CD1c-positive myeloid dendritic cell (primary cell): ENCODE results near the gene CDKL1.
"Not testable (repeated sequence)": the region's sequence is repeated elsewhere in the genome, so short reads cannot be mapped to it uniquely, and the experiment has no call there.

ENCODE experiments used
- DNase-seq: peaks from one replicate; pipeline ENCODE4 v3.0.0-alpha.2; 2016; ENCODE audit errors: extremely low spot score

The CDKL1 gene

DNA sequence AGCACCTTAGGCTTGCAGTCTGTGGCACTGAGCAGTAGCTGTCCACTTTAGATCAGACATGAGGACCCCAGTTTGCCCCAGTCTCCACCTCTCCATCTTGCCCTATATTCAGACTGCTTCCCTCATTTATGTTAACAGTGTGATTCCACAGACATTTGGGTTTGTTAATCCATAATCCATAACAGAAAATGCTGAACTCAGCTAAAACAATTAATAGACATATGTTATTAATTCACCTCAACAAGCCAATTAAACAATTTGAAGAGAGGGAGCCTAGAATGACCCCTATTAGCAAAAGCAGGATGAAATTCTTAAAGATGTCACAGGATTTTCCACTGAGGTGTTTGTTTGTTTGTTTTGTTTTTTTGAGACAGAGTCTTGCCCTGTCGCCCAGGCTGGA is 9.1 kb downstream of the CDKL1 start:
- DNase-seq = no peak

DNA sequence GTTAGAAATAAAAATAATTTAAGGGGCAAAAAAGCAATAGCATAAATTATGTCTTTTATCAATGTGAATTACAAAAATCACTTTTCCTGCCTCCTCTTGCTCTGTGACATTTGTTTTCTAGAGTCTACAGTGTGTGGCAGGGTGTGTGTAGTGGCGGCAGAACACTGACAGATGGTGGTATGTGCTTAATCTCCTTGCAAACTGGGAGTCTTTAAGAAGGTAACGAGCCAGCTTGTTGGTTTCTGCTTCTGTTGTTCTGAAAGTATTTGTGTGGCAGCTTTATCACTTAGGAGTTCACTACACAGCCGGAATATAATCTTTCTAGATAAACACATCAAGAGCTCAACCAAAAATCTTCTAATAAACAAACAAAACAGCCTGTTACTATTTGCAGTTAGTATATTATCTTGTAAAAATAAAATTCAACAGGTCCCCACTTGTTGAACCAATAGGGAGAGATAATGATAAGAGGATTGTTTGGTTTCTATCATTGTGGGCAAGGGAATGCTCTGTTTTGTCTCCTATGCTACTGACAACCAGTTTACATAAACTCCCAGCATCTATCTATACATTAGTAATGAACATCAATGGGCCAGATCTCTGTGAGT is 13.0 kb downstream of the CDKL1 start:
- no peak for DNase-seq

DNA sequence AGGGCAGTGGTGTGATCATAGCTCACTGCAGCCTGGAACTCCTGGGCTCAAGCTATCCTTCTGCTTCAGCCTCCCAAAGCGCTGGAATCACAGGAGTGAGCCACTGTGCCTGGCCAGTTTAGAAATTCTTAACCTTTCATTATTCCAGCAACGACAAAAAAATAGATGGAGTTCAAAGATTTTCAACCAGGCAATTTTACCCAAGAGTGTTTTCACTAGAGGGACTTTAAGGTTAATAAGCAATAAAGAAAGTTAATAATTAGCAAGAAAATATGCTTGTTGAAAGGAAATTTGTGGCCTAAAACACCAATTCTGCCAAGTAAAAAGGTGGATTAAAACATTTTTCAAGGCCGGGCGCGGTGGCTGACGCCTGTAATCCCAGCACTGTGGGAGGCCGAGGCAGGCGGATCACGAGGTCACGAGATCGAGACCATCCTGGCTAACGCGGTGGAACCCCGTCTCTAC is 14.8 kb downstream of the CDKL1 start:
- no peak for DNase-seq

DNA sequence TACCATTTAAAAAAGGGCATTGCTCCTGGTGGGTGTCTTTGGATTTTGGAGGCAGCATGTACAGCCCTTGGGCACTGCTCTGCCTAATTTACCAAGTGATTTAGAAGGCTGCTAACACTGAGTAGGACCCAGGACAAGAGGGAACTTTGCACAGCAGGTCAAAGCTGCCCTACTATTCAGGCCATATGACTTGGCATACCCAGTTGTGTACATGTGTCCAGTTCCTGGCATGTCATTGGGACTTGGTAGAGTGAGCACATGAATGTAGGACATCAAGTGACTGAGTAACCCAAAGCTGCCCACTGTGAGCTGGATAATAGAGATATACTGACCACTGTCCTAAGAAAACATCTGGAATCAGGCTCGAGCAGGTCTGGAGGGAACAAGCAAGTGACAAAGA is 15.7 kb downstream of the CDKL1 start:
- no peak for DNase-seq

DNA sequence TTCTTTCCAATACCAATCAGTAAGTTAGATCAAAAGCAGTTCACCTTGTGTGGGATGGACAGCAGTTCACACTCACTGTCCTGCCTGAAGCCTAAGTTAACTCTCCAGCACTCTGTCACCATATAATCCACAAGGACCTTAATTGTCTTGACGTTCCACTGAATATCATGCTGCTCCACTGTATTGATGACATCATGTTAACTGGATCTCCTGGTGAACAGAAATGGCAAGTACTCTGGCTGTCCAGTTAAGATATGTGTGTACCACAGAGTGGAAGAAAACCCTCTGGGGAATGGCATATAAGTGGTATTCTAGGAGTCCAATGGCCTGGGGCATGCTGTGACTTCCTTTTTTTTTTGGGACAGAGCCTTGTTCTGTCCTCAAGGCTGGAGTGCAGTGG is 16.2 kb downstream of the CDKL1 start:
- no peak for DNase-seq

DNA sequence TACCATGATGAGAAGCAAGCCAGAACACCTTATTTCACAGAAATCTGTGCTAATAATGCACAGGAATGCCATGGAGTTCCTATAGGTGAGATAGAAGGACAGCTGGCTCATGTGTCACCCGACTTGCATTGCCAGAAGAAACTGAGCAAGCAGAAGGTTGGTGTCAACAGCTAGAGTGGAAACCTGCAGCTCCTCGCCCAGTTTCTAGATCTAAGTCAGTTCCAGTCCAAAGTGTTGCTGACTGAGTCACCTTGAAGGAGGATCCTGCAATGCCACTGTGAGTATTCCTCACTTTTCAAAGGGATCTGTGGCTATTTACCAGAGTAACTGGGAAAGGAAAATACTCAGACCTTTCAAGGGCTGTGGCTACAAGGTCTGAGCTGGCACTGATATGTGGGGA is 17.1 kb downstream of the CDKL1 start:
- no peak for DNase-seq

DNA sequence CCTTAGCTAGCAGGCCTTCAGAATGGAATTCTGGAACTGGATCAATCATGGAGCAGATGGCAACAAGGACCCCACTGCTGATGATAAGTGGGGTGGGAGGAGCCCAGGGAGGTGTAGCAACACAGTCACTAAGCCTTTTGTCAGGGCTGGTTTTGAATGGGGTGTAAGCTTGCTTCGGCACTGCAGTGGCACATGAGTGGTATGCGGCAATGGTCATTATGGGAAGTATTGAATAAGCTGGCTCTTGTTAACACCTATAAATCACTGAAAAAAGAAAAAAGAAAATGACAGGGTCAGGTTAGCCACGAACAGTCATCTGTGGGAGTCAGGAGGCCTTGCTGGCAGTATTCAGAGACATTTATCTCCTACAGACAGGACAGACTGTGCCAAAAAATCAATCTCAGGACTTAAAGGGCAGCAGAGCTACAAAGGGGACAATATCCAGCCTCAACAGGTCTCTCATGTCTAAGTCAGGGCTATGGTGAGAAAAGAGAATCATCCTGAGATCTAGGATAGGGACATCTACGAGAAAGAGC is 19.1 kb downstream of the CDKL1 start:
- no peak for DNase-seq

DNA sequence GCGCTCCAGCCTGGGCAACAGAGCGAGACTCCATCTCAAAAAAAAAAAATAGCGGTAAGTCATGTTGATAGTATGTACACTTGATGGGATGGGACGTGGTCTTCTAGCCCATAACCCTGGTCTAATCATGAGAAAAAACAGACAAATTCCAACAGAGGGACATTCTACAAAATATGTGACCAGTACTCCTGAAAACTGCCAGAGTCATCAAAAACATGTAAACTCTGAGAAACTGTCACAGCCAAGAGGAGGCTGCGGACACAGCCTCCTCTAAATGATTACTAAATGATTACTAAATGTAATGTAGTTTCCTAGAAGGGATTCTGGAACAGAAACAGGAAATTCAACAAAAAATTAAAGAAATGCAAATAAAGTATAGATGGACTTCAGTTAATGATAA is 20.9 kb downstream of the CDKL1 start:
- DNase-seq = no peak

DNA sequence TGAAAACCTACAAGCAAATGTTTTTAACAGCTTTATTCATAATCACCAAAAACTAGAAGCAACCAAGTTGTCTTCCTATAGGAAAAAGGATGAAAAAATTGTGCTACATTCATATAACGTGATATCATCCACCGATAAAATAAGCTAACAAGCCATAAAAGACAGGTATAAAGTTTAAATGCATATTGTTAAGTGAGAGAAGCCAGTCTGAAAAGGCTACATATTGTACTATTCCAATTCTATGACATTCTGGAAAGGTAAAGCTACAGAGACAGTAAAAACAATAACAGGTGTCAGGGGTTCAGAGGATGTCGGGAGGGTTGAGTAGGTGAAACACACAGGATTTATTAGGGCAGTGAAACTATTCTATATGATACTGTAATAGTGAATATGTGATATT is 22.7 kb downstream of the CDKL1 start:
- no peak for DNase-seq

DNA sequence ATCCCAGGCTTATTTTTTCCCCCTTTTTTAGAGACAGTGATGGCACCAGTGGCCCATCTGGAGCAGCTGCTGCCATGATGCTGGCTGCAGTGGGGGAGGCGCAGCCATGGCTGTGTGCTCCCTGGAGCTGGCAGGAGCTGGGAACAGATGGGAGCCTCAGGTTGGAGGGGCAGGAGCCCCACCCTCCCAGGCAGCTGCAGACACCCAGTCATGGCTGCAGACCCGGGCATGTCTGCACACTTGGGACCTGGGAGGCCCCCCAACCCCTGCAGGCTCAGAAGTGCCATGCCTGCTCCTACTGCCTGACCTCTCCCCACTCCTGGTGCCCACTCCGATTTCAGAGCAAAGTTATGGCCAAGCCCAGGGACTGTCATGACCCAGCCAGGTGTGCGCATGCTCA is 25.1 kb downstream of the CDKL1 start:
- DNase-seq = no peak

DNA sequence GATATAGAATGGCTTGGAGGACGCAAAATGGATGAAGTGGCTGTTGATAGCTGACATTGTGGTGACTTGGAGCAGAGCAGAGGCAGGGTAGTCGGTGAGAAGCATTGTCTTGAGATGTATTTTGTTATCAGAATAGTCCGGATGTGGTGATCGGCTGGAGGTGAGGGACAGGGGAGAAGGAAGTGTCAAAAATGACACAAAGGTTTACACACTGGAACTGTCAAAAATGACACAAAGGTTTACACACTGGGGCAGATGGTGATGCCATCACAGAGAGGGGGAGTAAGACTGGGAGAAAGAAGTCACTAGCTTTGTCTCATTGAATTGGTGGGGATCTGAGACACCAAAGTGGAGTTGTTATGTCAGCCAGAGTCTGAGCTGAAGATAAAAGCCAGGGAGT is 30.1 kb downstream of the CDKL1 start:
- no peak for DNase-seq

DNA sequence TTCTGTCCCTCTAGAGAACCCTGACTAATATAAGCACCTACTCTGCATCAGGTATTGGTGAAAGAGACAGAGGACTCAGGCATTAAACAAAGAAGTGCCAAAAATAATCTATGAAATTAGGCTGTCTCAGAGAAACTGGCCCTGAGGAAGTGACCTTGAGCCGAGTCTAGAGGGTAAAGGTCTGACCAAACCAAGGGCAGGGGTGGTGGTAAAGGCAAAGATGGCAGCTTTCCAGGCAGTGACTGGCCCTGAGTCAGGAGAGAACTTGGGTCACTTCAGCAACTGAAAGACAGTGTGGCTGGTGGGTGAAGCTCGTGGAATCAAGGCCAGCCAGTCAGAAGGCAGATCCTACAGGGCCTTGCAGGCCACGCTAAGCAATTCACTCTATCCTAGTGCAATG is 30.6 kb downstream of the CDKL1 start:
- no peak for DNase-seq

DNA sequence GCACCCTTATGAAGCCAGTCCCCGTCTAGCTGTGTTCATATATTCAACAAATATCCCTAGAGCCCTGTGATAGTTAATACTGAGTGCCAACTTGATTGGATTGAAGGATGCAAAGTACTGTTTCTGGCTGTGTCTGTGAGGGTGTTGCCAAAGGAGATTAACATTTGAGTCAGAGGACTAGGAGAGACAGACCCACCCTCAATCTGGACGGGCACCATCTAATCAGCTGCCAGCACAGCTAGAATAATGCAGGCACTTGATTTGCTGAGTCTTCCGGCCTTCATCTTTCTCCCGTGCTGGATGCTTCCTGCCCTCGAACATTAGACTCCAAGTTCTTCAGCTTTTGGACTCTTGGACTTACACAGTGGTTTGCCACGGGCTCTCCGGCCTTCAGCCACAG is 31.1 kb downstream of the CDKL1 start:
- not testable (repeated sequence) for DNase-seq

DNA sequence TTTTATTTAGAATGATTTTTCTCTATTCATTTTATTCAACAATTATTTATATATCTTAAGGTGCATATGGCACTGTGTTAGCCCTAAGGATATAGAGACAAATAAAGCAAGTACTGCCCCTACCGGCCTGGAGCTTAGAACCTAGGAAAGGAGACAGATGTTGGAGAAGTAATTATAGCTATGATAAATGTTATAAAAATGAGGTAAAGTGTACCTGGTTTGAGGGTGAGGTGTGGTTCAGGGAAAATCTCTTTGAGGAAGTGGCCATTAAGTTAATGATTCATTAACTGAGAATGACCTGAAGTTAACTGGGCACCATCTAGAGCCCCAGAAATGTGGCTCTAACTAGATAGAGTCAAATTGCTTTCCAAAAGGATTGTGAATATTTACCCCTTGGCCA is 31.9 kb downstream of the CDKL1 start:
- DNase-seq = no peak

DNA sequence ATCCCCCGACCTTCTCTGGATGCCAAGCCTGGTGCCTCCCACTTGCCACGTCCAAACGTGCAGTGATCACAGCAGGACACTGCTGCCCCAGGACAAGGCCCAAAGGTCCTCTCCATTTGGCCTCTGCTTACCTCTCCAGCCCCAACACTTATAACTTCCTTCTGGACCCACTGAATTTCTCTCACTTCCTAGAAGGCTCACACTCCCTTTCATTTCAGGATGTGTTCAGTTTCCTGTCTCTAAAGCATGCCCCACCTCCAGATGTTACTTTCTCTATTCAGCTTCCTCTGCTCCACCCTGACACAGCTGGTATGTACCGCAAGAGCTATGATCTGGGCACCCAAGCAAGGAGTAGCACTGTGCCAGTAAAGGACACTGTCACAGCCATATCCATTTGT is 33.0 kb downstream of the CDKL1 start:
- DNase-seq = peak; percentile 69

DNA sequence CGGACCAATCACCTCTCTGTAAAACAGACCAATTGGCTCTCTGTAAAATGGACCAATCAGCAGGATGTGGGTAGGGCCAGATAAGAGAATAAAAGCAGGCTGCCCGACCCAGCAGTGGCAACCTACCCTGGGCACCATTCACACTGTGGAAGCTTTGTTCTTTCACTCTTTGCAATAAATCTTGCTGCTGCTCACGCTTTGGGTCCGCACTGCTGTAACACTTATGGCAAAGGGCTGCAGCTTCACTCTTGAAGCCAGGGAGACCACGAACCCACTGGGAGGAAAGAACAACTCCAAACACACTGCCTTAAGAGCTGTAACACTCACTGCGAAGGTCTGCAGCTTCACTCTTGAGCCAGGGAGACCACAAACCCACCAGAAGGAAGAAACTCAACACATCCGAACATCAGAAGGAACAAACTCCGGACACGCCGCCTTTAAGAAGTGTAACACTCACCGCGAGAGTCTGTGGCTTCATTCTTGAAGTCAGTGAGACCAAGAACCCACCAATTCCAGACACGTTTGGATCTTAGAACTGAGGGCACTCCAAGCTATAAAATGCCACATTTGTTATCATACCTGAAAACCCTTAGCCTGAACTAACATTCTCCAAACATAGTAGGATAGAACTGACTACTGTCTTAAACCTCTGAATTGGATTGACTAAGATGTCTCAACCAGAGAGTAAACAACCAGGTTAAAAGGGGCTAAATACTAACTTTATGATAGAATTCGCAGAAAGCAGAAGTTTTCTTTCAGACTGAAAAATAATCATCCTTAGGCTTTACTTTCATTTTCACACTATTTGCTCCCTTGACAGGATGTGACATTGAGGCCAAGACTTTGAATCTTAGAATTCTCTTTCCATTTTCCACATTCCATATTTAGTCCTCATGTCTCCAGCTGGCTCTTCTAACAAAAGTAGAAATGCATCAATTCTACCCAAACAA is 33.6 kb downstream of the CDKL1 start:
- DNase-seq = peak; percentile 15

DNA sequence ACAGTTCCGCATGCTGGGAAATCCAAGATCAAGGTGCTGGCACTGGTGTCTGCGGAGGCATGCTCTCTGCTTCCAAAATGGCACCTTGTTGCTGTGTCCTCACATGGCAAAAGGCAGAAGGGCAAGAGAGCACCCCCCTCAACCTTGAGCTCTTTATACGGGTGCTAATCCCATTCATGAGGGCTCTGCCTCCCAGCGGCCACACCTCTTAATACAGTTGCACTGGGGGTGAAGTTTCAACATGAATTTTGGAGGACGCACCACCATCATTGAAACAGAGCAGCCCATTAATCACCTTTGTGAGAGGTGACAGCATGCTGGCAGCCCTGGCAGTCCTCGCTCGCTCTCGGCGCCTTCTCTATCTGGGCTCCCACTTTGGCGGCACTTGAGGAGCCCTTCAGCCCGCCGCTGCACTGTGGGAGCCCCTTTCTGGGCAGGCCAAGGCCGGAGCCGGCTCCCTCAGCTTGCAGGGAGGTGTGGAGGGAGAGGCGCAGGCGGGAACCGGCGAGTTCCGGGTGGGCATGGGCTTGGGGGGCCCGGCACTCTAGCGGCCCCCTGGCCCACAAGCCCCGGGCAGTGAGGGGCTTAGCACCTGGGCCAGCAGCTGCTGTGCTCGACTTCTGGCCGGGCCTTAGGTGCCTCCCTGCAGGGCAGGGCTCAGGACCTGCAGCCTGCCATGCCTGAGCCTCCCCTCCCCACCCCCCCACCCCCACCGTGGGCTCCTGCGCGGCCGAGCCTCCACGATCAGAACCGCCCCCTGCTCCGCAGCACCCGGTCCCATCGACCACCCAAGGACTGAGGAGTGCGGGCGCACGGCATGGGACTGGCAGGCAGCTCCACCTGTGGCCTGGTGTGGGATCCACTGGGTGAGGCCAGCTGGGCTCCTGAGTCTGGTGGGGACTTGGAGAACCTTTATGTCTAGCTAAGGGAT is 34.9 kb downstream of the CDKL1 start:
- DNase-seq = not testable (repeated sequence)

DNA sequence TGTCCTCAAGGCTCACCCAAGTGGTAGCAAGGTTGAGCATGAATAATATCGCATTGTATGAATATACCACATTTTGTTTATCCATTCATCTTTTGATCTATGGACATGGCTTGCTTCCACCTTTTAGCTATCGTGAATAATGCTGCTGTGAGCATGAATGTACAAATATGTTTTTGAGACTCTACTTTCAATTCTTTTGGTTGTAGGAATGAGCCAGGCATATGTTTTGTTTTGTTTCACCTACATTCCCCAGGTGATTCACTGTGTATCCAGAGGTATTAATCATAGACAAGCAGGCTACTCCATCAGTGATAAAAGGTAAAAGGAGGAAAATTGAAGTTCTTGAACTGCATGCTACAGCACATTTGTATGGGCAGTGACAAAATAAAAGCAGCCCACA is 35.8 kb downstream of the CDKL1 start:
- DNase-seq = no peak

DNA sequence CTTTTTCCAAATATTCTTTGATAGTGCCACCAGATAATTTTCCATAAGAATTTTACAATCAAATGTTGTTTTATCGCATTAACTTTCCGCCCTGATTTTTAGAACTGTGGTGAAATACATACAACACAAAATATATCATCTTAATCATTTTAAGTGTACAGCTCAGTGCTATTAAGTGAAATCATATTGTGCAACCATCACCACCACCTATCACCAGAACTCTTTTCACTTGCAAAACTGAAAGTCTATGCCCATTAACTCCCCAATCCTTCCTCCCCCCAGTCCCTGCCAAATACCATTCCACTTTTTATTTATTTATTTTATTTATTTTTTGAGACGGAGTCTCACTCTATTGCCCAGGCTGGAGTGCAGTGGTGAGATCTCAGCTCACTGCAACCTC is 36.6 kb downstream of the CDKL1 start:
- no peak for DNase-seq

DNA sequence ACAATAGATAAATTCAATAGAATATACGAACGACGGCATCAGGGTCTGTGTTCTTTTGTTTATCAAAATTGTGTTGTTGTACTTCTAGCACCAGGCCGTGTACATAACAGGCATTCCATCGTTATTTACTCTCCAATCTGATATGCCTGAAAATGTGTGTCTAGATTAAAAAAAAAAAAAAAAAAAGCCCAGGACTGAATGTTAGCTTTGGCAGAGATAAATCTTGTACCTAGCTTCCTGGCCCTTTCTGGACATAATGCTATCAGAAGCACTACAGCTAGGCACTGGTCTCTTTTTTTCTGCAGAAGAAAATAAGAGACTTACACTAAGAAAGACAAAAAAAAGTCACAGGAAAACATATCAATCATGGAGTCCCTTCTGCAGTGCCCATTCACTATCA is 37.0 kb downstream of the CDKL1 start:
- DNase-seq = no peak

DNA sequence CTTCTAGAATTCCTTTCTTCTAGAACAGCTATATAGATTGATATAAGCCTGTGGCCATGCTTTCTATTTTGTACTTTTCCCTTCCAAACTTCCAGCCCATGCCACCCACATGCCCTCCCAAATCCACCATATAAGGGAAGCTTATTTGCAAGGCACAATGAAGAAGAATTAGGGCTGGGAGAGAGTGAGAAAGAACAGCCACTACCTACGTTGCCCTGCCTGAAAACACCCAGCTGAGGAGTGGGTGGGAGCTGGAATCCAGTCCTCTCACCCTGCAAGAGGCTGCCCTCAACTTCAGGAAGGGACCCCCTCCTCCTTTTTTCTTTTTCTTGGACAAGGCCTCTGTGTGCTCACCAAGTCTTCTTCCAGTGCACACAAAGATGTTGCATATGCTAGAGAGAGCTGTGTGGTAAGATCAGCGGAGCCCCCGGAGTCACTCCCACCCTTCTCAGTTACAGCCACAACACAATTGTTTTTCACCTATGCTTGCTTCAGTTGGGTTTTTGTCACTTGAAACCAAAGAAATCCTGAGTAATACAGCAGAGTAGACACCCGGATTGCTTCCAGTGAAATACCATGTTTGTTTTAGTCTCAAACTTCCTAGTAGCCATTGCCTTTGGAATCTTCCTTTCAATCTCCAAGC is 38.8 kb downstream of the CDKL1 start:
- no peak for DNase-seq
